HepG2 (cell line): Measurements from ENCODE around the gene ICAM3. TPM values are rescaled to one million over a fixed set of nuclear protein-coding genes. Genes with fewer than 3 reads are reported as not detected.

Experiments used
- GATAD1 ChIP-seq: IDR thresholded peaks from 2 replicates; pipeline ENCODE4 v1.6.1; 2016; ENCODE audit warnings: missing genetic modification reagents, missing compliant biosample characterization
- HDAC2 ChIP-seq: sonication (generic); formaldehyde crosslinking; IDR thresholded peaks from 2 replicates; pipeline ENCODE4 v1.4.0; 2020; ENCODE audit warnings: missing genetic modification reagents
- HOXA5 ChIP-seq: sonication (generic); formaldehyde crosslinking; IDR thresholded peaks from 2 replicates; pipeline ENCODE4 v1.4.0; 2020; ENCODE audit warnings: missing genetic modification reagents
- NR2F6 ChIP-seq, 2 experiments: IDR thresholded peaks; 2 replicates each; pipeline ENCODE4 v1.6.1; 2016; ENCODE audit warnings: antibody characterized with exemption in 1 of 2, mild to moderate bottlenecking in 1 of 2
- SNRNP70 ChIP-seq: fragments of 200-400 bp; formaldehyde crosslinking; IDR thresholded peaks from 2 replicates; pipeline ENCODE4 v1.6.1; 2017; ENCODE audit warnings: mild to moderate bottlenecking, low read depth, low read length, moderate library complexity
- ZBTB10 ChIP-seq: sonication (generic); formaldehyde crosslinking; IDR thresholded peaks from 2 replicates; pipeline ENCODE4 v1.4.0; 2020; ENCODE audit warnings: missing genetic modification reagents, borderline replicate concordance
- ZBTB40 ChIP-seq, 2 experiments: fragments of 450-650 bp in 1 of 2; sonication (generic) in 1 of 2; formaldehyde crosslinking in 1 of 2; IDR thresholded peaks; 2 replicates each; pipeline versions ENCODE4 v1.6.1 to v1.8.0; 2016 to 2022; ENCODE audit warnings: antibody characterized with exemption in 1 of 2, mild to moderate bottlenecking in 1 of 2, missing genetic modification reagents in 1 of 2
- ZFX ChIP-seq: sonication (generic); formaldehyde crosslinking; IDR thresholded peaks from 2 replicates; pipeline ENCODE4 v1.4.0; 2020; ENCODE audit warnings: mild to moderate bottlenecking, low read depth, missing genetic modification reagents, moderate library complexity
- ZNF207 ChIP-seq: fragments of 450-650 bp; IDR thresholded peaks from 2 replicates; pipeline ENCODE4 v1.6.1; 2016; ENCODE audit warnings: antibody characterized with exemption, borderline replicate concordance
- ZNF225 ChIP-seq: sonication (generic); formaldehyde crosslinking; IDR thresholded peaks from 2 replicates; pipeline ENCODE4 v1.4.0; 2020; ENCODE audit warnings: mild to moderate bottlenecking, missing genetic modification reagents
- ZNF253 ChIP-seq: sonication (generic); formaldehyde crosslinking; IDR thresholded peaks from 2 replicates; pipeline ENCODE4 v1.8.0; 2022; ENCODE audit warnings: mild to moderate bottlenecking, missing genetic modification reagents, borderline replicate concordance
- ZNF354B ChIP-seq: sonication (generic); formaldehyde crosslinking; IDR thresholded peaks from 2 replicates; pipeline ENCODE4 v1.8.0; 2022; ENCODE audit warnings: mild to moderate bottlenecking, missing genetic modification reagents
- polyA plus RNA-seq, 8 experiments: library from polyadenylated mRNA; depleted of rRNA in 3 of 8; stranded (reverse) in 7 of 8; unstranded in 1 of 8; fragments of >200 nt; fragmentation: Illumina TruSeq in 4 of 8; extraction: Trizol in 4 of 8; gene quantifications; 2 replicates each; pipeline versions ENCODE4 v1.2.1 to v1.2.3, GENCODE V29; 2011 to 2016; ENCODE audit warnings: low read depth in 4 of 8, missing spikeins in 1 of 8, mixed read lengths in 1 of 8; ENCODE audit not compliant: insufficient read depth in 1 of 8
- total RNA-seq, 5 experiments: library from RNA; depleted of rRNA; stranded (reverse); fragments of >200 nt; fragmentation: Illumina TruSeq; extraction: Trizol; gene quantifications; 2 replicates each; pipeline ENCODE4 v1.2.3, GENCODE V29; 2016; ENCODE audit warnings: low read depth in 1 of 5
- TF ChIP-seq, protein P1 (sequence below): sonication (generic); formaldehyde crosslinking; IDR thresholded peaks from 2 replicates; pipeline ENCODE4 v1.4.0; 2020; ENCODE audit warnings: mild to moderate bottlenecking, missing genetic modification reagents

Gene ICAM3
- total and polyA plus RNA-seq, 2 of the 13 experiments (the other 11 are each of a cell fraction or from before 2014, with no cell fraction given), result 14.1 to 21.0 TPM

DNA sequence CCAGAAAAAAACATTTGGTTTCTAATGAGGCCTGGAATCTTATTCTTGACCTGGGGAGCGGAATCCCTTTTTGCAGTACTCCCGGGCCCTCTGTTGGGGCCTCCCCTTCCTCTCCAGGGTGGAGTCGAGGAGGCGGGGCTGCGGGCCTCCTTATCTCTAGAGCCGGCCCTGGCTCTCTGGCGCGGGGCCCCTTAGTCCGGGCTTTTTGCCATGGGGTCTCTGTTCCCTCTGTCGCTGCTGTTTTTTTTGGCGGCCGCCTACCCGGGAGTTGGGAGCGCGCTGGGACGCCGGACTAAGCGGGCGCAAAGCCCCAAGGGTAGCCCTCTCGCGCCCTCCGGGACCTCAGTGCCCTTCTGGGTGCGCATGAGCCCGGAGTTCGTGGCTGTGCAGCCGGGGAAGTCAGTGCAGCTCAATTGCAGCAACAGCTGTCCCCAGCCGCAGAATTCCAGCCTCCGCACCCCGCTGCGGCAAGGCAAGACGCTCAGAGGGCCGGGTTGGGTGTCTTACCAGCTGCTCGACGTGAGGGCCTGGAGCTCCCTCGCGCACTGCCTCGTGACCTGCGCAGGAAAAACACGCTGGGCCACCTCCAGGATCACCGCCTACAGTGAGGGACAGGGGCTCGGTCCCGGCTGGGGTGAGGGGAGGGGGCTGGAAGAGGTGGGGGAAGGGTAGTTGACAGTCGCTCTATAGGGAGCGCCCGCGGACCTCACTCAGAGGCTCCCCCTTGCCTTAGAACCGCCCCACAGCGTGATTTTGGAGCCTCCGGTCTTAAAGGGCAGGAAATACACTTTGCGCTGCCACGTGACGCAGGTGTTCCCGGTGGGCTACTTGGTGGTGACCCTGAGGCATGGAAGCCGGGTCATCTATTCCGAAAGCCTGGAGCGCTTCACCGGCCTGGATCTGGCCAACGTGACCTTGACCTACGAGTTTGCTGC lies 52.4 kb downstream of the ICAM3 start, which contains the start of gene ICAM4 (continued):
- TF ChIP-seq SNRNP70 (no peak), NR2F6 (IDR thresholded peaks at IDR 0.05) (peak; percentile 7; the same call in 1 of the 2 replicates), NR2F6 (CRISPR knock-in tag; IDR thresholded peaks at IDR 0.05) (peak; percentile 34; the same call in 1 of the 2 replicates), HDAC2 (peak; percentile 39; the same call in 1 of the 2 replicates), GATAD1 (CRISPR knock-in tag) (no peak; the same call in 1 of the 2 replicates), ZNF253 (CRISPR knock-in tag) (0 out of 2 replicates have a peak, but pooled peaks have one; percentile 46), ZBTB10 (CRISPR knock-in tag) (0 out of 2 replicates have a peak, but pooled peaks have one; percentile 19), ZFX (peak; percentile 43; the same call in 1 of the 2 replicates), ZNF225 (CRISPR knock-in tag) (no peak), HOXA5 (CRISPR knock-in tag) (peak; percentile 55; the same call in 1 of the 2 replicates), ZBTB40 (IDR thresholded peaks at IDR 0.05) (no peak), ZBTB40 (CRISPR knock-in tag; IDR thresholded peaks at IDR 0.05) (0 out of 2 replicates have a peak, but pooled peaks have one; percentile 29), ZNF354B (CRISPR knock-in tag) (no peak), ZNF207 (no peak)
- TF ChIP-seq, protein P1, sequence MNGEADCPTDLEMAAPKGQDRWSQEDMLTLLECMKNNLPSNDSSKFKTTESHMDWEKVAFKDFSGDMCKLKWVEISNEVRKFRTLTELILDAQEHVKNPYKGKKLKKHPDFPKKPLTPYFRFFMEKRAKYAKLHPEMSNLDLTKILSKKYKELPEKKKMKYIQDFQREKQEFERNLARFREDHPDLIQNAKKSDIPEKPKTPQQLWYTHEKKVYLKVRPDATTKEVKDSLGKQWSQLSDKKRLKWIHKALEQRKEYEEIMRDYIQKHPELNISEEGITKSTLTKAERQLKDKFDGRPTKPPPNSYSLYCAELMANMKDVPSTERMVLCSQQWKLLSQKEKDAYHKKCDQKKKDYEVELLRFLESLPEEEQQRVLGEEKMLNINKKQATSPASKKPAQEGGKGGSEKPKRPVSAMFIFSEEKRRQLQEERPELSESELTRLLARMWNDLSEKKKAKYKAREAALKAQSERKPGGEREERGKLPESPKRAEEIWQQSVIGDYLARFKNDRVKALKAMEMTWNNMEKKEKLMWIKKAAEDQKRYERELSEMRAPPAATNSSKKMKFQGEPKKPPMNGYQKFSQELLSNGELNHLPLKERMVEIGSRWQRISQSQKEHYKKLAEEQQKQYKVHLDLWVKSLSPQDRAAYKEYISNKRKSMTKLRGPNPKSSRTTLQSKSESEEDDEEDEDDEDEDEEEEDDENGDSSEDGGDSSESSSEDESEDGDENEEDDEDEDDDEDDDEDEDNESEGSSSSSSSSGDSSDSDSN (CRISPR knock-in tag), result peak; percentile 50
